GM20000 (cell line): ENCODE measurements around the gene MAPK4.

Experiments
- DNase-seq: peaks from one replicate; pipeline ENCODE4 v3.0.0; 2012; ENCODE audit warnings: low spot score
- TF ChIP-seq, protein P1 (sequence below): IDR thresholded peaks from 2 replicates; pipeline ENCODE4 v1.5.1; 2012; ENCODE audit warnings: mild to moderate bottlenecking, control low read depth; ENCODE audit errors: extremely low read depth, missing control alignments

Gene MAPK4

DNA sequence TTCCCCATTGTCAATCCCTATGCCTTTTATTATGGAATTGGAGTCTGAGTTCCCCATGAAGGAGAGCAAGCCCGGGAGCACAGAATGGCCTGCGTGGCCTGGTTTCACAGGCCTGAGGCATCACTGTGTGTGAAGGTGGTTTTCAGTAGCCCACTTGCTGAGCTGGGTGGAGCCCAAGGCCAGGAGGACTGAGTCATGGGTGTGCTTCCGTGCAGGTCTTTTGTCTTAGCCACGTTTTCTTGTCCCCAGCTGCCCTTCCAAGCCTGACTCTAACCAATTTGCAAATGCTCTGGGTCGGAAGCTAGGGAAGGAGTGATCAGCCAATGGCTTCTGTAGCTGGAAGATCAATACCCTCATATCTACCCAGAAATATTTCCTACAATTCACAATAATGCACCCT is 119.2 kb downstream of the MAPK4 start:
- DNase-seq, result no peak
- TF ChIP-seq, protein P1, sequence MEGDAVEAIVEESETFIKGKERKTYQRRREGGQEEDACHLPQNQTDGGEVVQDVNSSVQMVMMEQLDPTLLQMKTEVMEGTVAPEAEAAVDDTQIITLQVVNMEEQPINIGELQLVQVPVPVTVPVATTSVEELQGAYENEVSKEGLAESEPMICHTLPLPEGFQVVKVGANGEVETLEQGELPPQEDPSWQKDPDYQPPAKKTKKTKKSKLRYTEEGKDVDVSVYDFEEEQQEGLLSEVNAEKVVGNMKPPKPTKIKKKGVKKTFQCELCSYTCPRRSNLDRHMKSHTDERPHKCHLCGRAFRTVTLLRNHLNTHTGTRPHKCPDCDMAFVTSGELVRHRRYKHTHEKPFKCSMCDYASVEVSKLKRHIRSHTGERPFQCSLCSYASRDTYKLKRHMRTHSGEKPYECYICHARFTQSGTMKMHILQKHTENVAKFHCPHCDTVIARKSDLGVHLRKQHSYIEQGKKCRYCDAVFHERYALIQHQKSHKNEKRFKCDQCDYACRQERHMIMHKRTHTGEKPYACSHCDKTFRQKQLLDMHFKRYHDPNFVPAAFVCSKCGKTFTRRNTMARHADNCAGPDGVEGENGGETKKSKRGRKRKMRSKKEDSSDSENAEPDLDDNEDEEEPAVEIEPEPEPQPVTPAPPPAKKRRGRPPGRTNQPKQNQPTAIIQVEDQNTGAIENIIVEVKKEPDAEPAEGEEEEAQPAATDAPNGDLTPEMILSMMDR, result no peak

DNA sequence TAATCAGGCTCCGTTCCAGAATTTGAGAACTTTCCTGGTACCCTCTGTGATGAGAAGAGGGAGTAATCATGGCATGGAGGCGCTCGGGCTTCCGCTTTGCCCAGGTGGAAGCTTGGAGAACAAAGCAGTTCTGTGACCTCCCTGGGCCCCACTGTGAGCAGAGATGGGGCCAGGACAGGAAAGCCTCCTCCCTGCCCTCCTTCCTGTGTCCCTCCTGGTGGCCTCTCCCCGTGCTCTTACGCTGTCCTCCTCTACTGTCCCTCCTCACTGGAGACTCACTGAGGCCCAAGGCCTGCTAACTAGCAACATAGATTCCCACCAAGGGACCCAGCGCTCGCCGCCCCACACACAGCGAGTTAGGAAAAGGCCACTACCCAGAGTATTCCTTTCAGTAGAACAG is 119.8 kb downstream of the MAPK4 start:
- TF ChIP-seq, protein P1, result no peak
- DNase-seq, result no peak

DNA sequence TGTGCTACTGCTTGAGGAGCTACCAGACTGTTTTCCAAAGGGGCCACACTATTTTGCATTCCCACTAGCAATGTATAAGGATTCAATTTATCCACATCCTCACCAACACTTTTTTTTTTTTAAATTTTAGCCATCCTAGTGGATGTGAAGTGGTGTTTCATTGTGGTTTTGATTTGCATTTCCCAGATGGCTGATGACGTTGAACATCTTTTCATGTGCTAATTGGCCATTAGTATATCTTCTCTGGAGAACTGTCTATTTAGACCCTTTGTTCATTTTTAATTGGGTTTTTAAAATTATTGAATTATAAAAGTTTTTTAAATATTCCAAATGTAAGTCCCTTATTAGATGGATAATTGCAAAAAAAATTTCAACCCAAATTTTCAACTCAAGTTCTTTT is 121.1 kb downstream of the MAPK4 start:
- TF ChIP-seq, protein P1, result no peak
- no peak for DNase-seq

DNA sequence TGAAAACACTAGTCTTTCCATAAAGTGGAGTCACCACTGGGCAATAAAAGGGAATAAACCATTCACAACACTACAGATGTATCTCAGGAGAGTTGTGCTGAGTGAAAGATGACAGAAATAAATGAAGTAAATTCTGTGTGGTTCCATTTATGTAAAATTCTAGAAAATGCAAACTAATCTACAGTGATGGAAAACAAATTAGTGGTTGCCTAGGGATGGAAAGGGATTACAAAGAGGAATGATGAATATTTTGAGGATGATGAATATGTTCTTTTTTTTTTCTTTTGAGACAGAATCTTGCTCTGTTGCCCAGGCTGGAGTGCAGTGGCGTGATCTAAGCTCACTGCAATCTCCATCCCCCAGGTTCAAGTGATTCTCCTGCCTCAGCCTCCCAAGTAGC is 123.0 kb downstream of the MAPK4 start:
- DNase-seq, result no peak
- TF ChIP-seq, protein P1, result no peak

DNA sequence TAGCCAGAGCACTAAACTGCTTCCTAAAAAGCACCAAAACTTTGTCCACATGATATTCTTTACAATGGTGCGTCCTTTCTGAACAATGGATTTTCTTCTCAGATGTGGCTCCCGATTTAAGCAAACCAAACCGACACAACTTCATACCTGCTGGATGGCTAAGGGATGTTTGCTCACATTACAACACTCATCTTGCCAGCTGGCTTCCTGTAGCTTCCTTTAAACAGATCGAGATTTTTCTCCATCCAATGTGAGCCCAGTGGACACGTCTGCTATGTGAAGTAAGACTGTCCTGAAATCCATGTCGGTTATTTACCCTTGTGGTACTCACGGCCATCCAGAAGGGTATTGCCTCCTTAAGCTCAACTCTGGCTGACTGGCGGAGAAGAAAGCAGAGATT is 126.5 kb downstream of the MAPK4 start:
- no peak for DNase-seq
- TF ChIP-seq, protein P1, result no peak

DNA sequence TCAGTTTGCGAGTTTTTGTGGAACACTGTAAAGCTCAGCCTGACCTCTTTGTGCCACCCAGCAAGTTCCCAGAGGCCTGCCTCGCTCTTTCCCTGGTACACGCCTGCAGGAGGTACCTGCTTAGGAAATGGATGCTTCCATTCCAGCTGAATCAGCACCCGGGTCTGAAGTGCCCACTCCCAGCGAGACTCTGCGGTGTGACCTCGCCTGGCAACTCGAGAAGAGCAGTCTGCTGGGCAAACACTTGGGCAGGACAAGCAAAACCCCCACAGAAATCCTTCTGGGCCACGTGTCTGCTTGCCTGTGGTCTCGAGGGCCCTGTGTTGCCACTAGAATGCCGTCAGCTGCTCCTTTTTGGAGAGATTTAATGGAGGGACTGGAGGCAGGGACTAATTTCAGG is 127.6 kb downstream of the MAPK4 start:
- TF ChIP-seq, protein P1, result no peak
- DNase-seq, result no peak

DNA sequence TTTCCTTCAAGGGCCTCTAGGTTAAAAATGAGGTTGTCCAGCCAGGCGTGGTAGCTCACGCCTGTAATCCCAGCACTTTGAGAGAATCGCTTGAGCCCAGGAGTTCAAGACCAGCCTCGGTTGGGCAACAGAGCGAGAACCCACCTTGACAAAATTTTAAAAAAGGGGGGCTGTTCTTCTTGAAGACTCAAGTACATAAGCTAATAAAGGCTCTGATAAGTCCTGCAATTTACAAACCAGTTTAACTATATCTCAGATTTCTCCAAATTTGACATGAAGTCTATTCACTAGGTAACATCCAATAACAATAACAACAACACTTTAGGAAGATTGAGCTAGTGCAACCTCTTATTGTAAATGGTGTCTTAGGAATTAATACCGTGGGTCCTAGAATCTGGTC is 129.7 kb downstream of the MAPK4 start:
- TF ChIP-seq, protein P1, result no peak
- no peak for DNase-seq
